Raji (cell line): ENCODE measurements around the gene WNK2.

Experiments
- POLR2A ChIP-seq: IDR thresholded peaks from 2 replicates; pipeline ENCODE4 v1.6.1; 2011; ENCODE audit warnings: low read depth, low read length, control low read depth; ENCODE audit not compliant: insufficient read depth

The WNK2 gene

GRCh38 chr9:93238953-93239925 lies 55.3 kb downstream of the WNK2 start:
- no peak for TF ChIP-seq POLR2A

GRCh38 chr9:93240891-93241334 lies 57.0 kb downstream of the WNK2 start:
- TF ChIP-seq POLR2A, result no peak

GRCh38 chr9:93243112-93243511 lies 59.2 kb downstream of the WNK2 start:
- TF ChIP-seq POLR2A, result no peak

GRCh38 chr9:93244101-93244500 lies 60.2 kb downstream of the WNK2 start:
- TF ChIP-seq POLR2A, result no peak

GRCh38 chr9:93244510-93245436 lies 60.8 kb downstream of the WNK2 start:
- no peak for TF ChIP-seq POLR2A

GRCh38 chr9:93245437-93245970 lies 61.6 kb downstream of the WNK2 start:
- TF ChIP-seq POLR2A, result no peak

GRCh38 chr9:93246111-93246510 lies 62.2 kb downstream of the WNK2 start:
- TF ChIP-seq POLR2A, result no peak

- TF ChIP-seq POLR2A, result no peak
These were observed 62.6 kb downstream of the WNK2 start for GRCh38 chr9:93246526-93246925.

- no peak for TF ChIP-seq POLR2A
These were observed 63.3 kb downstream of the WNK2 start for GRCh38 chr9:93247099-93247865.

GRCh38 chr9:93247892-93248291 lies 64.0 kb downstream of the WNK2 start:
- TF ChIP-seq POLR2A, result no peak

- no peak for TF ChIP-seq POLR2A
These were observed 64.6 kb downstream of the WNK2 start for GRCh38 chr9:93248386-93249040.

- TF ChIP-seq POLR2A, result no peak
These were observed 66.2 kb downstream of the WNK2 start for GRCh38 chr9:93250185-93250584.

- TF ChIP-seq POLR2A, result no peak
These were observed 68.3 kb downstream of the WNK2 start for GRCh38 chr9:93252116-93252780.
